ENCODE measurements around the gene KISS1.

KISS1 gene

GRCh38 chr1:204181116-204181515 is 15.2 kb downstream of the KISS1 start:
- DNase-seq (ENCODE audit: low read depth) = no peak
- TF ChIP-seq, protein P1, sequence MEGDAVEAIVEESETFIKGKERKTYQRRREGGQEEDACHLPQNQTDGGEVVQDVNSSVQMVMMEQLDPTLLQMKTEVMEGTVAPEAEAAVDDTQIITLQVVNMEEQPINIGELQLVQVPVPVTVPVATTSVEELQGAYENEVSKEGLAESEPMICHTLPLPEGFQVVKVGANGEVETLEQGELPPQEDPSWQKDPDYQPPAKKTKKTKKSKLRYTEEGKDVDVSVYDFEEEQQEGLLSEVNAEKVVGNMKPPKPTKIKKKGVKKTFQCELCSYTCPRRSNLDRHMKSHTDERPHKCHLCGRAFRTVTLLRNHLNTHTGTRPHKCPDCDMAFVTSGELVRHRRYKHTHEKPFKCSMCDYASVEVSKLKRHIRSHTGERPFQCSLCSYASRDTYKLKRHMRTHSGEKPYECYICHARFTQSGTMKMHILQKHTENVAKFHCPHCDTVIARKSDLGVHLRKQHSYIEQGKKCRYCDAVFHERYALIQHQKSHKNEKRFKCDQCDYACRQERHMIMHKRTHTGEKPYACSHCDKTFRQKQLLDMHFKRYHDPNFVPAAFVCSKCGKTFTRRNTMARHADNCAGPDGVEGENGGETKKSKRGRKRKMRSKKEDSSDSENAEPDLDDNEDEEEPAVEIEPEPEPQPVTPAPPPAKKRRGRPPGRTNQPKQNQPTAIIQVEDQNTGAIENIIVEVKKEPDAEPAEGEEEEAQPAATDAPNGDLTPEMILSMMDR (IDR thresholded peaks at IDR 0.05; ENCODE audit: low read depth, low read length, missing control alignments) = no peak

DNA sequence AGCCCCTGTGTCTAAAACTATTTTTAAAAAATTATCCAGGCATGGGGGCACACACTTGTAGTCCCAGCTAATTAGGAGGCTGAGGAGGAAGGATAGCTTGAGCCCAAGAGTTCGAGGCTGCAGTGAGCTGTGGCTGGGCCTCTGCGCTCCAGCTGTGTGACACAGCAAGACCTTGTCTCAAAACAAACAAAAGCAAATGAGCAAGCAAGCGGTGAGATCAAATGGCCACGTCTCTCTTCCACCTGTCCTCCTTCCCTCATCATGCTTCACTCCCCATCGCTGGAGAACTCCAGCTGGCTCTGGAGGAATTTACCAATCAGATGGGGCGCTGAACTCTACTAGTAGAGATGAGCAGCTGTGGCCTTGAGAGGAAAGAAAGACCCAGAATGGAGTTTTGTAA is 16.2 kb downstream of the KISS1 start:
- H3K4me3 ChIP-seq (ENCODE audit: low read depth, low read length) = no peak overlapping the region
- DNase-seq (ENCODE audit: low read depth) = no peak
- TF ChIP-seq, protein P1 (IDR thresholded peaks at IDR 0.05; ENCODE audit: low read depth, low read length, missing control alignments) = no peak

More at GRCh38 chr1:204181116-204181515, 15.2 kb downstream of the KISS1 start:
- H3K4me3 ChIP-seq (ENCODE audit: low read depth, low read length) = no peak overlapping the region

- no peak for DNase-seq (ENCODE audit: low read depth)
- TF ChIP-seq, protein P1 (IDR thresholded peaks at IDR 0.05; ENCODE audit: low read depth, low read length, missing control alignments) = no peak
- H3K4me3 ChIP-seq (ENCODE audit: low read depth, low read length) = no peak overlapping the region
Observed at GRCh38 chr1:204178487-204179281, 17.6 kb downstream of the KISS1 start.

GRCh38 chr1:204177133-204177532 is 19.2 kb downstream of the KISS1 start:
- no peak overlapping the region for H3K4me3 ChIP-seq (ENCODE audit: low read depth, low read length)
- TF ChIP-seq, protein P1 (IDR thresholded peaks at IDR 0.05; ENCODE audit: low read depth, low read length, missing control alignments) = no peak
- no peak for DNase-seq (ENCODE audit: low read depth)

DNA sequence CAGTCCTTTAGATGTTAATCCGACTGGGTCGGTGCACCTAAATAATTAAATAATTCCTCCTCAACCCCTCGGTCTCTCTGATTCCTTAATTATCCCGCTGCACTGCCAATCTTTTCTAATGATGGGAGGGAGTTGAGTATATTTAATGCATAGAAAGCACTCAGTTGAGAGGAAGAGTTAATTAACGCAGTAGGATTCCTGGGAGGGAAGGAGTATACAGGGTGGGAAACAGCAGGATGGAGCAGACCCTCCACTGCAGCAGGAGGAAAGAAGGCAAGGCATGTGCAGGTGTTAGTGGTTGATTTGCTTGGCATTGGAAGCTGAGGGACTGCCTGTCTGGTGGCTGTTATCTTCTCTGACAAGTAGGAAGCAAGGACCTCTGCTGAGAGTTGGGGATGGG is 20.2 kb downstream of the KISS1 start:
- DNase-seq (ENCODE audit: low read depth) = no peak
- no peak overlapping the region for H3K4me3 ChIP-seq (ENCODE audit: low read depth, low read length)
- TF ChIP-seq, protein P1 (IDR thresholded peaks at IDR 0.05; ENCODE audit: low read depth, low read length, missing control alignments) = no peak

GRCh38 chr1:204174958-204175357 is 21.3 kb downstream of the KISS1 start:
- TF ChIP-seq, protein P1 (IDR thresholded peaks at IDR 0.05; ENCODE audit: low read depth, low read length, missing control alignments) = no peak
- DNase-seq (ENCODE audit: low read depth) = no peak
- H3K4me3 ChIP-seq (ENCODE audit: low read depth, low read length) = no peak overlapping the region
